HG03103 (cell line): Measurements from ENCODE around the gene TMEM270.
A peak's percentile ranks its signal among the peaks of the same experiment; 100 is the strongest.

ENCODE experiments used
- ATAC-seq: cut with Tn5 transposase; IDR thresholded peaks from one replicate; pipeline ENCODE4 v1.9.1; 2021; ENCODE audit warnings: low read depth; ENCODE audit not compliant: unreplicated experiment

TMEM270 gene

GRCh38 chr7:73851410-73852338 lies 9.3 kb upstream of the TMEM270 start:
- ATAC-seq, result peak; percentile 56

GRCh38 chr7:73852500-73852899 lies 8.5 kb upstream of the TMEM270 start:
- no peak for ATAC-seq

- ATAC-seq, result no peak
Observed at GRCh38 chr7:73856941-73857340, 4.0 kb upstream of the TMEM270 start.

- ATAC-seq, result no peak
Observed at GRCh38 chr7:73858807-73859206, 2.2 kb upstream of the TMEM270 start.

- ATAC-seq, result no peak
Observed at GRCh38 chr7:73861305-73861704, 346 bp downstream of the TMEM270 start.

GRCh38 chr7:73864981-73865711 lies 4.2 kb downstream of the TMEM270 start:
- no peak for ATAC-seq

- no peak for ATAC-seq
Observed at GRCh38 chr7:73865738-73866445, 4.9 kb downstream of the TMEM270 start.

GRCh38 chr7:73866446-73866767 lies 5.4 kb downstream of the TMEM270 start:
- ATAC-seq, result no peak

- ATAC-seq, result no peak
Observed at GRCh38 chr7:73869011-73869798, 8.2 kb downstream of the TMEM270 start.

GRCh38 chr7:73870041-73870492 lies 9.1 kb downstream of the TMEM270 start:
- ATAC-seq, result no peak

GRCh38 chr7:73871163-73872011 lies 10.4 kb downstream of the TMEM270 start:
- ATAC-seq, result no peak

GRCh38 chr7:73872056-73872908 lies 11.3 kb downstream of the TMEM270 start:
- ATAC-seq, result no peak

GRCh38 chr7:73876361-73876760 lies 15.4 kb downstream of the TMEM270 start:
- no peak for ATAC-seq

- ATAC-seq, result no peak
Observed at GRCh38 chr7:73876973-73877372, 16.0 kb downstream of the TMEM270 start.

GRCh38 chr7:73879977-73880681 lies 19.2 kb downstream of the TMEM270 start:
- ATAC-seq, result no peak

GRCh38 chr7:73880755-73881328 lies 19.9 kb downstream of the TMEM270 start:
- ATAC-seq, result no peak

- no peak for ATAC-seq
Observed at GRCh38 chr7:73881352-73882046, 20.5 kb downstream of the TMEM270 start.
